ENCODE measurements around the gene KCNE4. TPM values are rescaled to one million over a fixed set of nuclear protein-coding genes. Genes with fewer than 3 reads are reported as not detected.
"Not testable (repeated sequence)": the region's sequence is repeated elsewhere in the genome, so short reads cannot be mapped to it uniquely, and the experiment has no call there.

Gene KCNE4
- polyA plus RNA-seq, 1 donor = 16.9 TPM

GRCh38 chr2:223056701-223057418 is 4.9 kb downstream of the KCNE4 start:
- no peak for DNase-seq

- DNase-seq = no peak
Measured at GRCh38 chr2:223057569-223057968, 5.6 kb downstream of the KCNE4 start.

- no peak for DNase-seq
Measured at GRCh38 chr2:223058952-223059716, 7.1 kb downstream of the KCNE4 start.

- DNase-seq = no peak
Measured at GRCh38 chr2:223060201-223060825, 8.3 kb downstream of the KCNE4 start.

- no peak for DNase-seq
Measured at GRCh38 chr2:223062396-223062795, 10.4 kb downstream of the KCNE4 start.

- DNase-seq = no peak
Measured at GRCh38 chr2:223065107-223065506, 13.1 kb downstream of the KCNE4 start.

- DNase-seq = no peak
Measured at GRCh38 chr2:223066721-223067120, 14.7 kb downstream of the KCNE4 start.

- no peak for DNase-seq
Measured at GRCh38 chr2:223068071-223068470, 16.1 kb downstream of the KCNE4 start.

- no peak for DNase-seq
Measured at GRCh38 chr2:223069465-223069864, 17.5 kb downstream of the KCNE4 start.

GRCh38 chr2:223069988-223070387 is 18.0 kb downstream of the KCNE4 start:
- DNase-seq = no peak

- no peak for DNase-seq
Measured at GRCh38 chr2:223071139-223071538, 19.1 kb downstream of the KCNE4 start.

- DNase-seq = no peak
Measured at GRCh38 chr2:223072826-223073225, 20.8 kb downstream of the KCNE4 start.

GRCh38 chr2:223075301-223076270 is 23.6 kb downstream of the KCNE4 start:
- DNase-seq = no peak

- no peak for DNase-seq
Measured at GRCh38 chr2:223076573-223076972, 24.6 kb downstream of the KCNE4 start.

GRCh38 chr2:223078482-223078881 is 26.5 kb downstream of the KCNE4 start:
- DNase-seq = no peak

GRCh38 chr2:223079378-223079777 is 27.4 kb downstream of the KCNE4 start:
- no peak for DNase-seq

GRCh38 chr2:223079925-223080324 is 27.9 kb downstream of the KCNE4 start:
- no peak for DNase-seq

- DNase-seq = not testable (repeated sequence)
Measured at GRCh38 chr2:223080790-223081360, 28.9 kb downstream of the KCNE4 start.

GRCh38 chr2:223081789-223082188 is 29.8 kb downstream of the KCNE4 start:
- no peak for DNase-seq

GRCh38 chr2:223082706-223083105 is 30.7 kb downstream of the KCNE4 start:
- no peak for DNase-seq

GRCh38 chr2:223083402-223084070 is 31.5 kb downstream of the KCNE4 start:
- DNase-seq = no peak
